Esophagus squamous epithelium (tissue), 5 donors: ENCODE results near the gene HOXD9. TPM values are rescaled to one million over a fixed set of nuclear protein-coding genes. Genes with fewer than 3 reads are reported as not detected.

Source experiments
- DNase-seq: peaks from one replicate; lab custom pipeline; 2025; lab: John Stamatoyannopoulos, UW
- H3K27ac ChIP-seq, 4 donors: fragments of 200-600 bp; sonication (generic); one replicate each; pipeline ENCODE4 v1.5.1; 2016 to 2019; ENCODE audit warnings: mild to moderate bottlenecking in 1 of 4
- H3K27me3 ChIP-seq, 4 donors: fragments of 200-600 bp; sonication (generic); 1 replicate in 3 of 4; 2 replicates in 1 of 4; pipeline versions ENCODE4 v1.5.1 to v1.6.0; 2017 to 2021; ENCODE audit warnings: antibody characterized with exemption in 1 of 4
- H3K36me3 ChIP-seq, 3 donors: fragments of 200-600 bp; sonication (generic); one replicate each; pipeline ENCODE4 v1.5.1; 2016 to 2019
- H3K4me1 ChIP-seq, 3 donors: fragments of 200-600 bp; sonication (generic); one replicate each; pipeline ENCODE4 v1.5.1; 2017 to 2019
- H3K4me3 ChIP-seq, 4 donors: fragments of 200-600 bp; sonication (generic); 1 replicate in 3 of 4; 2 replicates in 1 of 4; pipeline ENCODE4 v1.5.1; 2016 to 2019; ENCODE audit warnings: mild to moderate bottlenecking in 2 of 4, moderate library complexity in 1 of 4
- H3K9me3 ChIP-seq, 3 donors: fragments of 200-600 bp; sonication (generic); one replicate each; pipeline ENCODE4 v1.5.1; 2016 to 2019
- CTCF ChIP-seq, 6 experiments: fragments of 450-650 bp in 4 of 6; fragments of 200-600 bp in 2 of 6; sonication (generic) in 2 of 6; IDR thresholded peaks; one replicate each; pipeline ENCODE4 v1.5.1; 2016 to 2019; ENCODE audit warnings: antibody characterized with exemption in 6 of 6, mild to moderate bottlenecking in 4 of 6, moderate library complexity in 4 of 6
- POLR2A ChIP-seq, 4 donors: fragments of 450-650 bp; IDR thresholded peaks; one replicate each; pipeline ENCODE4 v1.6.1; 2017; ENCODE audit warnings: antibody characterized with exemption in 4 of 4, mild to moderate bottlenecking in 4 of 4, moderate library complexity in 3 of 4
- WGBS, 2 donors: methylation state at CpG; one replicate each; pipeline ENCODE4 v1.1.5; 2018; 5-methylcytosine and 5-hydroxymethylcytosine counted together
- intact Hi-C: fragments of 100-400 bp; cut with DNase I; formaldehyde crosslinking; loops from one replicate; pipeline ENCODE4 v1.15.0; 2022
- total RNA-seq, 4 donors: library from RNA; depleted of rRNA; stranded (reverse); fragments of >200 nt; gene quantifications; one replicate each; pipeline ENCODE4 v1.1.0, GENCODE V29; 2016
- donor health status: DM: yes; HTN: yes; CAD: no.

HOXD9 gene
- total RNA-seq, 4 donors from 2014 or later: 0.61 to 3.4 TPM; not detected in 2

GRCh38 chr2:176158855-176159662, 36.5 kb downstream of the HOXD9 start:
- peaks cover 30 to 100% (median 84%) of the 10 kb centered on the region in 4 donors for H3K27me3 ChIP-seq
- intact Hi-C loops: no loop called here
- H3K4me3 ChIP-seq: peak overlapping the region in 1 of 4 donors; percentile 38
- H3K9me3 ChIP-seq: no peaks in the 10 kb centered on the region
- H3K36me3 ChIP-seq: no peaks in the 10 kb centered on the region
- TF ChIP-seq POLR2A (IDR thresholded peaks at IDR 0.05) (no peak), CTCF (IDR thresholded peaks at IDR 0.05) (no peak)
- H3K27ac ChIP-seq: no peak overlapping the region
- H3K4me1 ChIP-seq: peaks cover 21 to 64% (median 22%) of the 10 kb centered on the region in 3 donors
- 14 to 36% methylated on average over 14 to 16 of the region's 39 CpGs for WGBS, 2 donors
- no peak for DNase-seq

DNA sequence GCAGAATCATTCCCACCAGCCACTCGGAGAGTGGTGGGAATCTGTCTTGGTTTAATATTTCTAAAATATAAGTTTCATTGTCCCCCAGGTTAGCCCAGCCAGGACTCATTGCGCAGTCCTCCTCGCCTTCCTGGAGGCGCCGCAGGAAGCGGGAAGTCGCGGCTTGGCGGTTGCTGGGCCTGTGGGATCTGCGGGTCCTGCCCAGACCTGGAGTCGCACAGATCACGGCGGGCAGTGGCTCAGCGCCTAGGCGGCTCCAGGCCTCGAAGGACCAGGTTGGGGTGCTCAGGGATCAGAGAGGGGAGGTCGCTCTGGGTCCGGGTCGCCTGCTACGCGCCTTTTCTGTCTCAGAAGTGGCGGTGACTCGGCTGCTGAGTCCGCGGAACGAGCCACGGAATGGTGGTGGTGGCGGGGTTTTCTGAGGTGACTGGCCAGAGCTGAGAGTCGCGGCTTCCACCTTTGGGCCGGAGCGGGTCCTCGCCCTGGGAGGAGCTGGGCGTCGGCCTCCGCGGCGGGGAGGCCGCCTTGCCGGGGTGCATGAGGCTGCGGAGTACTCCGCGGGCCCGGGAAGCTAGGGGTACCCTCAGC, 37.2 kb downstream of the HOXD9 start:
- H3K4me3 ChIP-seq: peak overlapping the region in 1 of 4 donors; percentile 38
- intact Hi-C loops: no loop called here
- H3K4me1 ChIP-seq: peaks cover 21 to 67% (median 22%) of the 10 kb centered on the region in 3 donors
- H3K36me3 ChIP-seq: no peaks in the 10 kb centered on the region
- WGBS, 2 donors: 13 to 27% methylated on average over 1 to 6 of the region's 44 CpGs
- H3K27me3 ChIP-seq: peaks cover 35 to 100% (median 87%) of the 10 kb centered on the region in 4 donors
- H3K27ac ChIP-seq: no peak overlapping the region
- H3K9me3 ChIP-seq: no peaks in the 10 kb centered on the region
- TF ChIP-seq POLR2A (IDR thresholded peaks at IDR 0.05) (no peak), CTCF (IDR thresholded peaks at IDR 0.05) (no peak)
- no peak for DNase-seq

GRCh38 chr2:176160251-176160985, 37.9 kb downstream of the HOXD9 start:
- 18 to 28% methylated on average over 14 to 15 of the region's 50 CpGs for WGBS, 2 donors
- intact Hi-C loops: no loop called here
- TF ChIP-seq POLR2A (IDR thresholded peaks at IDR 0.05): no peak
- TF ChIP-seq CTCF (IDR thresholded peaks at IDR 0.05): no peak
- Histone ChIP-seq H3K4me3 (peak overlapping the region in 1 of 4 donors; percentile 38), H3K27me3 (peaks cover 41 to 100% (median 89%) of the 10 kb centered on the region in 4 donors), H3K36me3 (no peaks in the 10 kb centered on the region), H3K4me1 (peaks cover 21 to 73% (median 22%) of the 10 kb centered on the region in 3 donors), H3K9me3 (no peaks in the 10 kb centered on the region), H3K27ac (no peak overlapping the region)
- DNase-seq: no peak

DNA sequence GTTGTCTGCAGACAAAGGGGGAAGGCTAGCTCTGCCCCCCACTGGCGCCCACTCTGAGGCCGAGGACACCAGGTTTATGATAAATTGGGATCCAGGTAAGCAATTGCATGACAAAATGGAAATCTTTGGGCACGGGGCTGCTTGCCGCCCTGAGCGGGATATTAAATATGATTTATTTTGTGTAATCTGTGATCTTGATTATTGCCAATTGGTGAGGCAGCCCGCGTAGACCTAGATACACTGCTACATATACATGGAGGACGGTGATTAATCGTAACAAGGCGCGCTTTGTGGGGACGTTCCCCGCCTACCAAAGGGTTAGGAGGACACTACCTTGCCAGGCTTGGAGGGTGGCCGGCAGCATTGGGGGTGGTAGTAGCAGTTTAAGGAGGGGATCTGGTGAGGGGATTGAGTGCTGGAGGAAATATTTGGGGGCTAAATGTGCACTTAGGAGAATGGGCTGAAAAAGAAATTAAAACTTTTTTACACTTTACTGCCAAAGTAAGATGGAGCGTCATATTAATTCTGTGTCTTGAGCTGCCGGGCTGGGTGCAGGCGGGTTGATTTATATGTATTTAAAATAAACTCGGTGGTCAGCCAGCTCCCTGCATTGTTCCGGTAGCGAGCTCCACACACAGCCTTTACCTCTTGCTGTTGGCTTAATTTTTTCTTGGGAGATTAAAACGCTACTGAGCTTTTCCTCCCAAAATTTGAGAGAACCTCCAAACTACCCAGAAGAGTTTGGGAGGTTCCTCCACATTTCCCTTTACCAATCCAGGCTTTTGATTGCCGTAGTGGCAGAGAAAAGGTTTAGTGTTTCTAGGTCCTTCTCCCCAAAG, 38.7 kb downstream of the HOXD9 start:
- peaks cover 41 to 100% (median 89%) of the 10 kb centered on the region in 4 donors for H3K27me3 ChIP-seq
- intact Hi-C loops: no loop called here
- peaks cover 21 to 75% (median 22%) of the 10 kb centered on the region in 3 donors for H3K4me1 ChIP-seq
- DNase-seq: no peak
- no peak overlapping the region for H3K27ac ChIP-seq
- H3K9me3 ChIP-seq: no peaks in the 10 kb centered on the region
- TF ChIP-seq CTCF (IDR thresholded peaks at IDR 0.05) (no peak), POLR2A (IDR thresholded peaks at IDR 0.05) (no peak)
- 18 to 24% methylated on average over 16 to 22 of the region's 22 CpGs for WGBS, 2 donors
- no peaks in the 10 kb centered on the region for H3K36me3 ChIP-seq
- peak overlapping the region in 1 of 4 donors; percentile 38 for H3K4me3 ChIP-seq
